ENCODE results near the gene FERMT1. TPM values are rescaled to one million over a fixed set of nuclear protein-coding genes. Genes with fewer than 3 reads are reported as not detected.

The FERMT1 gene
- total RNA-seq, 4 donors from 2014 or later, result 0.84 to 1.6 (median 1.2) TPM

DNA sequence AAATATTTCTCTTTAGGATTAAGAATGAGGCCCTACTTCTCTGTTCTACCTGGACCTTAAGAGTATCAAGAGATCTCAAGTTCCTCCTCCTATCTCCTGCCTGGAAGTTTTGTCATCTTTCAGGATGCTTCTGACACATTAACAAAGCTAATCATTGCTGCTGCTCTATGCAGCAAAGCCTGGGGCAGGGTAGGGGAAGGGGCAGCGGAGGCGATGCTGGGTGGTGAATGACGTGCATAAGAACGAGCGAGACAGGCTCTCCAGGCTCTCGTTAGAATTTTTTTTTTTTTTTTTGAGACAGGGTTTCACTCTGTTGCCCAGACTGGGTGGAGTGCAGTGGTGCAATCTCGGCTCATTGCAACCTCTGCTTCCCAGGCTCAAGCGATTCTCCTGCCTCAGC is 31.2 kb downstream of the FERMT1 start:
- TF ChIP-seq, protein P1, sequence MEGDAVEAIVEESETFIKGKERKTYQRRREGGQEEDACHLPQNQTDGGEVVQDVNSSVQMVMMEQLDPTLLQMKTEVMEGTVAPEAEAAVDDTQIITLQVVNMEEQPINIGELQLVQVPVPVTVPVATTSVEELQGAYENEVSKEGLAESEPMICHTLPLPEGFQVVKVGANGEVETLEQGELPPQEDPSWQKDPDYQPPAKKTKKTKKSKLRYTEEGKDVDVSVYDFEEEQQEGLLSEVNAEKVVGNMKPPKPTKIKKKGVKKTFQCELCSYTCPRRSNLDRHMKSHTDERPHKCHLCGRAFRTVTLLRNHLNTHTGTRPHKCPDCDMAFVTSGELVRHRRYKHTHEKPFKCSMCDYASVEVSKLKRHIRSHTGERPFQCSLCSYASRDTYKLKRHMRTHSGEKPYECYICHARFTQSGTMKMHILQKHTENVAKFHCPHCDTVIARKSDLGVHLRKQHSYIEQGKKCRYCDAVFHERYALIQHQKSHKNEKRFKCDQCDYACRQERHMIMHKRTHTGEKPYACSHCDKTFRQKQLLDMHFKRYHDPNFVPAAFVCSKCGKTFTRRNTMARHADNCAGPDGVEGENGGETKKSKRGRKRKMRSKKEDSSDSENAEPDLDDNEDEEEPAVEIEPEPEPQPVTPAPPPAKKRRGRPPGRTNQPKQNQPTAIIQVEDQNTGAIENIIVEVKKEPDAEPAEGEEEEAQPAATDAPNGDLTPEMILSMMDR (IDR thresholded peaks at IDR 0.05), result no peak
- DNase-seq (ENCODE audit: low spot score) (no peak), ATAC-seq (ENCODE audit: low FRiP score) (no peak)

DNA sequence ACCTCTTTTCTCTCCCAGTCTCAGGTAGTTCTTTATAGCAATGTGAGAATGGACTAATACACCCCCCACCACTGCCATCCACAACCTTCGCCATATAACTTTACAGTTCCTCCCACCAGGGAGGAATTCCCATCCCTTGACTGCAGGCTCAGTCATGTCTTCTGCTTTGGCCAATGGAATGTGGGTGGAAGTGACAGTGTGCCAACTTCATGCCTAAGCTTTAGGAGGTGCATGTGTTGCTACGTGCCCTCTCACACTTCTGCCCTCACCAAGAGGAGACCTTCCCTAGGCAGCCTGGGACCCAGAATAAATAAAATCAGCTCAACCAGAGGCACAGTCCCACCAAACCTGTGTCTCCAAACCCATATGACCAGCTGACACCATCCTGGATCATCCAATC is 36.0 kb downstream of the FERMT1 start:
- DNase-seq (ENCODE audit: low spot score) (no peak), ATAC-seq (ENCODE audit: low FRiP score) (no peak)

DNA sequence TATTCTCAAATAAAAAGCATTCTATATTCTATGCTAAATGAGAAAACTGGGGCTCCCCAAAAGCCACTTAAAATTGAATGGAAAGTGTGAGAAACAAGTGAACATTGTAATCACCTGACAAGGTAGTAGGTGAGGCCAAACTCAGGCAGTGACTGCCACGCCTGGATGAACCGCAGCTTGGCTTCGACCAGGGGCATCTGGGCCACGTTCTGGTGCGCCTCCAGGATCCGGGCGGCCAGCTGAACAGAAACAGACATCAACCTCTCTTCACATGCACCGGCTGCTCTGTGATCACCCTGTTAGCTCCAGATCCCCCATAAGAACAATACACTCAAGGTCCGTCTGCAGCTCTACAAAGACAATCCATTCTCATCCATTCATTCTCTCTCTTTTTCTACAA is 38.9 kb downstream of the FERMT1 start:
- TF ChIP-seq, protein P1 (IDR thresholded peaks at IDR 0.05), result no peak
- DNase-seq (ENCODE audit: low spot score), result no peak
- no peak for ATAC-seq (ENCODE audit: low FRiP score)

More for the DNA sequence above, 36.0 kb downstream of the FERMT1 start:
- TF ChIP-seq, protein P1 (IDR thresholded peaks at IDR 0.05), result no peak

DNA sequence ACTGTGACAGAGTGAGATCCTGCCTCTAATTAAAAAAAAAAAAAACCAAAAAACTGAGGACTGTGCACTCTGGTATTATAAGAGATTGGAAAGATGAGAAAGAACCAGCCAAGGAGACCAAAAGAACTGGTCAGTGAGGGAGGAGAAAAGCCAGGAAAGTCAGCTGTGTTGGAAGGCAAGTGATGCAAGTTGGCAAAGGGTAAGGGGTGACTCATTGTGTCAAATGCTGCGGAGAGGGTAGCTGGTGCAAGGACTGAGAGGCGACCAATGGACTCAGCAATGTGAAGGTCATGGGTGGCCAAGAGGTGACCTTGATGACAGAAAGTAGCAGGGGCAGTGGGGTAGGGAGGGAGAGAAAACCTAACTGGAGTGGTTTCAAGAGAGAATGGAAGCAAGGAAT is 41.6 kb downstream of the FERMT1 start:
- no peak for DNase-seq (ENCODE audit: low spot score)
- TF ChIP-seq, protein P1 (IDR thresholded peaks at IDR 0.05), result no peak
- ATAC-seq (ENCODE audit: low FRiP score), result peak; percentile 76

DNA sequence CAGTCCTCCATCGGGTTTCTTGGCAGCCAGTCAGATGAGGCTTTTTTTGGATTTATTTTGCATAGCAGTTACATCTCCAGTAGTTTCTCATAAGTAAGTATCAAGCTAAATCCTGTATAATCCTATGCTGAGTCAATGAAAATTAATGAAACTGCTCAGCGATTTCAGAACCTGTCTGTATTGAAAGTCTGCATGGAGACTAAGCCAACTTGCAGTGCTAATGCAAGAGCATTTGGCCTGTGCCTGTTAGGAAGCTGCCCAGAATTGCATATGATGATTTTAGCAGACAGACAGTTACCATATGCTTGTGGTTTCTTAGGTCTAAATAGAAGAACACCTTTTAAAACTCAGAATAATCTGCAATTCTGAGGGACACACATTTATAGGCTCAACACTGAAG is 43.8 kb downstream of the FERMT1 start:
- DNase-seq (ENCODE audit: low spot score) (no peak), ATAC-seq (ENCODE audit: low FRiP score) (no peak)
- TF ChIP-seq, protein P1 (IDR thresholded peaks at IDR 0.05), result no peak

DNA sequence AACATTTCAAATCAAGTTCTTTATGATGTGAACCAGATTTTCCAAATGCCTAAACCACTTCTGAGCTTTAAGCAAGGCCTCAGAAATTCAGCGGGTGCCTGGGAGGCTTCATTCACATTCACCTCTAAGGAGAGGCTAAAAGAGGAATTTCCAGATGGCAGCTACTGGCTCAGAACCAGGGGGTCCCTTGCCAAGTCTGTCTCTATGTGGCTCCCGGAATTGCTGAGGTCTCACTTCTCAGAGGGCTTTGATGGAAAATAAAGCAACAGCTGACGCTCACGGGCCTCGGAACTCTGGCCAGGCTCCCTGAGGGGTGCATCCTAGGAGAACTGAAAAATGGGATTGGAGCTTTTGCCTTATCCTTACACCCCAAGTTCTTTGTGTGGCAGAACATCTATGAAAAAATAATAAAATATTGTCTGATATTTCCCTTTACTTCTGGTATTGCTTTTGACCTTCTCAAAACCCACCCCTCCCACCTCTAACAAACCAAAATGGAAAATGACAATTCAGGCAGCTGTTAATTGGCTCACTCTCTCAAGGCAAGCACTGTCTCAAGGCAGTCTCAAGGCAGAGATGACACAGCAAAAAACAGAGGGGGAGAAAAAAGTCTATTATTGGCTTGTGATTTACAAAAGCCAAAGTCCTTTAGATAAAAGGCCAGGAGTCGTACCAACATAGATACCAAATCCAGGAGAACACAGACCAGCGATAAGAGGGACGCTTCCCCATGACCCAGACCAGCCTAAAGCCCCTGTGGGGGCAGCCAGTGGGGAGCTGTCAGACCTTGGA is 47.2 kb downstream of the FERMT1 start:
- peak; percentile 25 for ATAC-seq (ENCODE audit: low FRiP score)
- TF ChIP-seq, protein P1 (IDR thresholded peaks at IDR 0.05), result no peak
- DNase-seq (ENCODE audit: low spot score), result no peak

DNA sequence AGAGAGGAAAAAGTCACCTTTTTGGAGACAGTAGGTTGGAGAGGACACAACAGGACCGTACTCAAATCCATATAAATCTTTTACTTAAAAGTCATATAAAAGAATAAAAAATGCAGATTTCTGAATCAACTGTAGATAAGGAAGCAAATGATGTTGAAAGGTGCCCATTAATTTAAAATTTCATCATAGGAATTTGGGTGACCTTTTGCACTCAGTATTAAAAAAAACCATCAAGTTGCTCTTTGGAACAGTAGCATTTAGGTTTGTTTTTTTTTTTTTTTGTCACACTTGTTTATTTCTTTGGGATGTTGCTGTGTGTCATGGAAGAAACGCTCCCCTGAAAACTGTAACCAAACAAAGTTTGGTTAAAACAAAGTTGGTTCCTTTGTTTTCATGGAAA is 48.0 kb downstream of the FERMT1 start:
- no peak for DNase-seq (ENCODE audit: low spot score)
- ATAC-seq (ENCODE audit: low FRiP score), result no peak

More for the DNA sequence above, 48.0 kb downstream of the FERMT1 start:
- TF ChIP-seq, protein P1 (IDR thresholded peaks at IDR 0.05), result no peak

Data from omental fat pad (tissue), 4 donors.